ENCODE measurements around the gene RECK. TPM values are rescaled to one million over a fixed set of nuclear protein-coding genes. Genes with fewer than 3 reads are reported as not detected.

The RECK gene
- total RNA-seq, 2 experiments from 2014 or later: 9.3 to 9.8 TPM

GRCh38 chr9:36093384-36093783, 56.7 kb downstream of the RECK start:
- Mint-ChIP-seq H3K27me3 (no peaks in the 10 kb centered on the region), H3K4me3 (no peak overlapping the region), H3K4me1 (ENCODE audit: low read depth) (peaks cover 12% of the 10 kb centered on the region), H3K27ac (peak overlapping the region; percentile 81), H3K36me3 (ENCODE audit: low read depth) (no peaks in the 10 kb centered on the region), H3K9me3 (no peaks in the 10 kb centered on the region)
- Histone ChIP-seq H3K36me3 (ENCODE audit: insufficient read depth, low read length) (no peaks in the 10 kb centered on the region), H3K27me3 (ENCODE audit: control insufficient read depth in 1 of 2, insufficient read depth in 2 of 2, low read length in 2 of 2) (no peaks in the 10 kb centered on the region), H3K4me1 (ENCODE audit: insufficient read depth, low read length) (peaks cover 8% of the 10 kb centered on the region), H3K4me3 (ENCODE audit: low read length) (no peak overlapping the region), H3K27ac (ENCODE audit: low read depth in 1 of 2, low read length in 2 of 2) (no peak overlapping the region), H3K9me3 (ENCODE audit: control insufficient read depth in 1 of 2, insufficient read depth in 1 of 2, low read length in 2 of 2) (no peaks in the 10 kb centered on the region)
- intact Hi-C loops (cut with DNase I, micrococcal nuclease): no loop called here
- TF ChIP-seq CTCF (IDR thresholded peaks at IDR 0.05): no peak
- DNase-seq: no peak
- POLR2A ChIA-PET: interaction anchor here (0.7 kb wide), 1 partner anchor 12 kb away, joined by 3 read pairs; no protein-coding TSS in a partner anchor
- ATAC-seq (ENCODE audit: poor library complexity): no peak
- CTCF ChIA-PET: no interaction called here

GRCh38 chr9:36099718-36100117, 63.0 kb downstream of the RECK start:
- Mint-ChIP-seq H3K9me3 (no peaks in the 10 kb centered on the region), H3K27ac (no peak overlapping the region), H3K36me3 (ENCODE audit: low read depth) (peaks cover 10% of the 10 kb centered on the region), H3K4me3 (no peak overlapping the region), H3K27me3 (no peaks in the 10 kb centered on the region), H3K4me1 (ENCODE audit: low read depth) (peaks cover 10% of the 10 kb centered on the region)
- ChIA-PET CTCF (interaction anchor here (0.9 to 10.0 kb wide), 3 partner anchors 14 to 77 kb away, joined by 3 to 122 read pairs (median 4); partner anchors contain the start of gene CCIN), POLR2A (no interaction called here)
- no peak overlapping the region for H3K4me3 ChIP-seq (ENCODE audit: low read length)
- no peak for ATAC-seq (ENCODE audit: poor library complexity)
- no peaks in the 10 kb centered on the region for H3K9me3 ChIP-seq (ENCODE audit: control insufficient read depth in 1 of 2, insufficient read depth in 1 of 2, low read length in 2 of 2)
- H3K27me3 ChIP-seq (ENCODE audit: control insufficient read depth in 1 of 2, insufficient read depth in 2 of 2, low read length in 2 of 2): no peaks in the 10 kb centered on the region
- peaks cover 8% of the 10 kb centered on the region for H3K4me1 ChIP-seq (ENCODE audit: insufficient read depth, low read length)
- DNase-seq: no peak
- no peak for TF ChIP-seq CTCF (IDR thresholded peaks at IDR 0.05)
- H3K36me3 ChIP-seq (ENCODE audit: insufficient read depth, low read length): no peaks in the 10 kb centered on the region
- H3K27ac ChIP-seq (ENCODE audit: low read depth in 1 of 2, low read length in 2 of 2): no peak overlapping the region
- intact Hi-C loops (cut with DNase I, micrococcal nuclease): no loop called here

- H3K9me3 ChIP-seq (ENCODE audit: control insufficient read depth in 1 of 2, insufficient read depth in 1 of 2, low read length in 2 of 2): no peaks in the 10 kb centered on the region
- H3K4me3 Mint-ChIP-seq: no peak overlapping the region
- peaks cover 3% of the 10 kb centered on the region for H3K36me3 ChIP-seq (ENCODE audit: insufficient read depth, low read length)
- H3K4me1 ChIP-seq (ENCODE audit: insufficient read depth, low read length): peaks cover 8% of the 10 kb centered on the region
- H3K36me3 Mint-ChIP-seq (ENCODE audit: low read depth): peaks cover 16% of the 10 kb centered on the region
- intact Hi-C loops (cut with DNase I, micrococcal nuclease): no loop called here
- no peaks in the 10 kb centered on the region for H3K27me3 ChIP-seq (ENCODE audit: control insufficient read depth in 1 of 2, insufficient read depth in 2 of 2, low read length in 2 of 2)
- ChIA-PET CTCF (interaction anchor here (0.9 to 10.0 kb wide), 3 partner anchors 14 to 76 kb away, joined by 3 to 122 read pairs (median 4); partner anchors contain the start of gene CCIN), POLR2A (no interaction called here)
- H3K27ac Mint-ChIP-seq: no peak overlapping the region
- no peak overlapping the region for H3K27ac ChIP-seq (ENCODE audit: low read depth in 1 of 2, low read length in 2 of 2)
- H3K27me3 Mint-ChIP-seq: no peaks in the 10 kb centered on the region
- peaks cover 10% of the 10 kb centered on the region for H3K4me1 Mint-ChIP-seq (ENCODE audit: low read depth)
- no peak overlapping the region for H3K4me3 ChIP-seq (ENCODE audit: low read length)
- no peak for TF ChIP-seq CTCF (IDR thresholded peaks at IDR 0.05)
- ATAC-seq (ENCODE audit: poor library complexity): no peak
- DNase-seq: no peak
- no peaks in the 10 kb centered on the region for H3K9me3 Mint-ChIP-seq
Observed at GRCh38 chr9:36100532-36100931, 63.8 kb downstream of the RECK start.
